Ectodermal cell (in vitro differentiated cells): ENCODE measurements around the gene PSMC1.

Experiments
- H3K27ac ChIP-seq: 2 replicates; pipeline ENCODE4 v1.7.0; 2013; ENCODE audit warnings: mild to moderate bottlenecking, low read depth, low read length; ENCODE audit not compliant: insufficient read depth, poor library complexity, severe bottlenecking
- H3K27me3 ChIP-seq: 2 replicates; pipeline ENCODE4 v1.7.0; 2013; ENCODE audit warnings: mild to moderate bottlenecking, low read length; ENCODE audit not compliant: insufficient read depth, control insufficient read depth, poor library complexity, severe bottlenecking
- H3K36me3 ChIP-seq: one replicate; pipeline ENCODE4 v1.7.0; 2013; ENCODE audit warnings: low read length; ENCODE audit not compliant: control insufficient read depth, insufficient read depth
- H3K4me1 ChIP-seq: one replicate; pipeline ENCODE4 v1.7.0; 2013; ENCODE audit warnings: low read length; ENCODE audit not compliant: control insufficient read depth, insufficient read depth
- H3K4me3 ChIP-seq: 2 replicates; pipeline ENCODE4 v1.7.0; 2013; ENCODE audit warnings: low read depth, low read length, control low read depth; ENCODE audit not compliant: insufficient read depth
- H3K9me3 ChIP-seq: 2 replicates; pipeline ENCODE4 v1.7.0; 2013; ENCODE audit warnings: mild to moderate bottlenecking, low read length, moderate library complexity; ENCODE audit not compliant: control insufficient read depth
- WGBS, 2 experiments: methylation state at CpG; one replicate each; pipeline ENCODE4 v1.1.7; 2013; ENCODE audit warnings: missing lambda C conversion rate in 2 of 2; 5-methylcytosine and 5-hydroxymethylcytosine counted together

The PSMC1 gene

GRCh38 chr14:90275820-90276219 lies 19.5 kb downstream of the PSMC1 start:
- Histone ChIP-seq H3K9me3 (no peaks in the 10 kb centered on the region), H3K4me1 (no peaks in the 10 kb centered on the region), H3K4me3 (no peak overlapping the region), H3K27ac (no peak overlapping the region), H3K27me3 (no peaks in the 10 kb centered on the region), H3K36me3 (peaks cover 11% of the 10 kb centered on the region)
- 91% methylated on average over 8 of the region's 8 CpGs for WGBS, 2 experiments

DNA sequence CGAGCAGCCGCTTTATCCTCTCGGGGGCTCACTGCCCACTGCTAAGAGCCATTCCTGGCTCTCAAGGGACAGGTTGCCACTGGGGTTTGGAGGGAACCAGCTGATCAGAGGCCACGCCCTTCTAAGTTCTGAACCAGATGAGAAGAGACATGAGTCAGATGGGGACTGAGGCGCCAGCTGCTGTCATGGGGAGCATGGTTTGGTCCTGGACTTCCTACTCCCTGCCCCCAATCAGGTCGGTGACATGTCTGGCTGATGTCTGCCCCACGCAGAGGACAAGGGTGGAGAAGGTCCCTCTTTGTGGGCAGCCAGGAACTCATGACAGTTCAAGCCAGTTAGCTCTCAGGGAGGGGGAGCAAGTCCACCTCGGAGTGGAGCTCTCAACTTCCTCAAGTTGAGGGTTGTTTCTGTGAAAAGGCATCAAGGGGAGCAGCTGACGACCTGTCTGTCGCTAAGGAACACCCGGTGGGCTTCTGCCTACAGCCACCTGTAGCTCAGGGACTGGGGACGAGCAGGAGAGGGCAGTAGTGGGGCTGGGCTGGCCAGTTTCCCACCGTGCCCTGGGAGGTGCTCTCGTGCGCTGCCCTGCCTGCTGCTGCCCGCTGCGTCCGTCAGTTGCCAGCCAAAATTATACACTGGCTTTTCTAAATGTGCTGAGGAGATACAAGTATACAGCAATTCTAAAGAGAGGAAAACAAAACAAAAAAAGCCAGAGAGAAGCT lies 20.5 kb downstream of the PSMC1 start:
- Histone ChIP-seq H3K4me1 (no peaks in the 10 kb centered on the region), H3K4me3 (no peak overlapping the region), H3K27me3 (no peaks in the 10 kb centered on the region), H3K36me3 (peaks cover 11% of the 10 kb centered on the region), H3K9me3 (no peaks in the 10 kb centered on the region), H3K27ac (no peak overlapping the region)
- 80 to 83% methylated on average over 18 of the region's 18 CpGs for WGBS, 2 experiments

- Histone ChIP-seq H3K27ac (no peak overlapping the region), H3K4me3 (no peak overlapping the region), H3K27me3 (no peaks in the 10 kb centered on the region), H3K4me1 (no peaks in the 10 kb centered on the region), H3K9me3 (no peaks in the 10 kb centered on the region), H3K36me3 (peaks cover 9% of the 10 kb centered on the region)
- WGBS, 2 experiments = 93 to 94% methylated on average over 21 to 24 of the region's 24 CpGs
Measured at GRCh38 chr14:90277581-90278198, 21.3 kb downstream of the PSMC1 start.

DNA sequence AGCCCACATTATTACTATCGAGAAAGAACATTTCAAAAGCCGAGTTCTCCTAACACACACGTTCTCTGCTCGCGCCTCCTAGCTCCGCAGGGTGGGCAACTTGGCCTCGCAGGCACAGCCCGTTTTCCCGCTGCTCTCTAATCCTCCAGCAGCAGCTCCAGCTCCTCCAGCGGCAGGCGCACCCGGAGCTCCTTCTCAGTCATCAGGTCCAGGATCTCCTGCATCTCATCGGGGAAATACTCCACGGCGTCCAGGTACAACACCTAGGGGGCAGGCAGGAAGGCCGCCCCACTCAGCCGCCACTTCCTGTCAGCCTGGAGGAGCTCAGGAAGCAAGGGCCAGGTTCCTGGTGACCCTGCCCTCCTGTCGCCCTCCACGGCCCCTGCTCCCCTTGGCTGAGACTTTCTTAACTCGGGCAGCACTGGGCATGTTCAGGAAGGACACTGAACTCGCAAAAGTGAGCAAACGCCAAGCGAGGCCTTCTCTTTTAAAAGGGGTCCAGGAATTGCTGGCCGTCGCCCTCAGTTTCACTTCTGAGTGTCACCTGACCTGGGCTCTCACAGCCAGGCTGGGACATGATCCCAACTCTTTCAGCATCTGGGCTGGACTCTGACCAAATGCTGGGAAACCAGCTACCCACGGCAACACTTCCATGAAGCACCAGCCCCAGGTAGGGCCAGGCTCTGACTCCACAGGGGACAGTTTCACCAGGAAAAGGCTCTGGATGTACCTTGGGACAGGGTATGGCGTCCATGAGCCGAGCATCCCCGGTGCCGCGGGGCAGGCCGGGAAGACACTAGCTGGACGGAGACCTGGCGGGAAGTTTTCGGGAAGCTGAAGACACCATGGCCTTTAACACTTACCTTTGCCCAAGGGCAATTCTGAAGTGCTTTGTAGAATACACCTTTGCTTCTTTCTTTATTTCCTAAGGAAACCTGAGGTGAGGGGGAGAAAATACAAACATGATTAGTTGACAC lies 22.1 kb downstream of the PSMC1 start:
- Histone ChIP-seq H3K9me3 (no peaks in the 10 kb centered on the region), H3K4me1 (no peaks in the 10 kb centered on the region), H3K36me3 (peaks cover 8% of the 10 kb centered on the region), H3K27me3 (no peaks in the 10 kb centered on the region), H3K4me3 (no peak overlapping the region), H3K27ac (no peak overlapping the region)
- 93 to 94% methylated on average over 35 of the region's 35 CpGs for WGBS, 2 experiments

DNA sequence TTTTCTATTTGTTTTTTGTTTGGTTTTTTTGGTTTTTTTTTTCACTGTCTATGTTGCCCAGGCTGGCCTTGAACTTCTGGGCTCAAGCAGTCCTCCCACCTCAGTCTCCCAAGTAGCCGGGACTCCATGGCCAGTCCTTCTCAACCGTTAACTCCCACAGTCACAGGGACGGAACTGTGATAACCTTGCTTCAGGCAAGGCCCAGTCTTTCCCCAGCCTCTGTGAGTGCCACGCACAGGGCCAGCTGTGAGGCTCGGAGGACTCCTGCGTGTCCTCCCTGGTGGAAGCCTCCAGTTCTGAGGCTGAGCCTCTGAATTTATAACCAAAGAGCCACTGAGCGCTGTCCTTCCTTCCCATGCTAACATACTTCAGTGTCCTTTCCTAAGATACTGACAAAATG lies 23.7 kb downstream of the PSMC1 start:
- no peak overlapping the region for H3K27ac ChIP-seq
- peaks cover 8% of the 10 kb centered on the region for H3K36me3 ChIP-seq
- H3K9me3 ChIP-seq = no peaks in the 10 kb centered on the region
- H3K27me3 ChIP-seq = no peaks in the 10 kb centered on the region
- no peaks in the 10 kb centered on the region for H3K4me1 ChIP-seq
- H3K4me3 ChIP-seq = no peak overlapping the region
- 97% methylated on average over 7 of the region's 7 CpGs for WGBS, 2 experiments

- Histone ChIP-seq H3K9me3 (no peaks in the 10 kb centered on the region), H3K27ac (no peak overlapping the region), H3K4me3 (no peak overlapping the region), H3K36me3 (peaks cover 8% of the 10 kb centered on the region), H3K27me3 (no peaks in the 10 kb centered on the region), H3K4me1 (no peaks in the 10 kb centered on the region)
- 92 to 95% methylated on average over 8 of the region's 8 CpGs for WGBS, 2 experiments
Measured at GRCh38 chr14:90281261-90281660, 24.9 kb downstream of the PSMC1 start.

DNA sequence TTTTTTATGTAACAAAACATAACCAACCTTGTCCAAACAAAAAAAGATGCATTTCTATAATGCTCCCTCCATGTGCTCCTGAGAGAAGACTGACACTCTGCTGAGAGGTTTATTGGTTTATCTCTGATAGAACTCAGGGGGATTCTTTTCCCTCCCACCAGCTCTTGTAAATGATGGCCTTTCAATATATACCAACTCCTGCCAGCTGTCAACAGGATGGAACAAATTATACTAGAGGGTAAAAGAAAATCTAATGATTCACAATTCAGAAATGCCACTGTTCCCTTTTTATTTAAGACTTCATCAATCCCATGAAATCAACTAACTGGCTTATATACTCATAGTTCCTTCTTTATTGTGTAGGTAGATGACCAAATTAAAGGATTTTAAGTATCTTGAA lies 25.4 kb downstream of the PSMC1 start:
- Histone ChIP-seq H3K9me3 (no peaks in the 10 kb centered on the region), H3K27ac (no peak overlapping the region), H3K27me3 (no peaks in the 10 kb centered on the region), H3K4me3 (no peak overlapping the region), H3K36me3 (peaks cover 8% of the 10 kb centered on the region), H3K4me1 (no peaks in the 10 kb centered on the region)

GRCh38 chr14:90287791-90288190 lies 31.4 kb downstream of the PSMC1 start:
- H3K9me3 ChIP-seq = no peaks in the 10 kb centered on the region
- no peaks in the 10 kb centered on the region for H3K4me1 ChIP-seq
- no peaks in the 10 kb centered on the region for H3K27me3 ChIP-seq
- no peak overlapping the region for H3K27ac ChIP-seq
- peaks cover 33% of the 10 kb centered on the region for H3K36me3 ChIP-seq
- 94 to 97% methylated on average over 14 of the region's 14 CpGs for WGBS, 2 experiments
- no peak overlapping the region for H3K4me3 ChIP-seq

- Histone ChIP-seq H3K4me1 (no peaks in the 10 kb centered on the region), H3K27ac (no peak overlapping the region), H3K9me3 (no peaks in the 10 kb centered on the region), H3K36me3 (peaks cover 33% of the 10 kb centered on the region), H3K4me3 (no peak overlapping the region), H3K27me3 (no peaks in the 10 kb centered on the region)
- WGBS, 2 experiments = 94 to 95% methylated on average over 12 of the region's 12 CpGs
Measured at GRCh38 chr14:90288651-90289355, 32.5 kb downstream of the PSMC1 start.
